NCI-H2029 treated with DMSO at 0.1 percent for 48 hours (cell line): ENCODE measurements around the gene KRTAP5-4.
"Not testable (repeated sequence)": the region's sequence is repeated elsewhere in the genome, so short reads cannot be mapped to it uniquely, and the experiment has no call there.

Source experiments
- DNase-seq: peaks from one replicate; lab custom pipeline; 2025; lab: John Stamatoyannopoulos, UW

Gene KRTAP5-4

DNA sequence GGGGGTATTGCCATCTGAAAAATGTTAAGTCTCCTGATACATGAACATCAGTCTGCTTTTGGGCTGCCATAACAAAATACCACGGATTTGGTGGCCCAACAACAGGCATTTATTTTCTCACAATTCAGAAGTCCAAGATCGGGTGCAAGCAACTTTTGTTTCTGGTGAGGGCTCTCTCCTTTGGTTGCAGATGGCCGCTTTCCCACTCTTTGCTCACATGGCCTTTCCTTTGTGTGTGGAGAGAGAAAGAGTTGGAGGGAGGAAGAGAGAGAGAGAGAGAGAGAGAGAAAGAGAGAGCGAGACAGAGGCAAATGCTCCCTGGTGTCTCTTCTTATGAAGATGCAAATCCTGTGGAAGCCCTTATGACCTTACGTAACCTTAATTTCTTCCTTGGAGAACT lies 21.3 kb downstream of the KRTAP5-4 start:
- DNase-seq: no peak

DNA sequence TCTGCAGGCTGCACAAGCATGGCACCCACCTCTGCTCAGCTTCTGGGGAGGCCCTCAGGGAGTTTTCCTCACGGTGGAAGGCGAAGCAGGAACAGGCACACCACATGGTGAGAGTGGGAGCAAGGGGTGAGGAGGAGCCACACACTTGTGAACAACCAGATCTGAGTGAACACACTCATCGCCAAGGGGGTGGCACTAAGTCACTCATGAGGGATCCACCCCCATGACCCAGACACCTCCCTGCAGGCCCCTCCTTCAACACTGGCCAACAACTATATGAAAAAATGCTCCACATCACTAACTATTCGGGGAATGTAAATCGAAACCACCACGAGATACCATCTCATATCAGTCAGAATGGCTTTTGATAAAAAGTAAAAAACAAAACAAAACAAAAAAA lies 23.1 kb downstream of the KRTAP5-4 start:
- no peak for DNase-seq

DNA sequence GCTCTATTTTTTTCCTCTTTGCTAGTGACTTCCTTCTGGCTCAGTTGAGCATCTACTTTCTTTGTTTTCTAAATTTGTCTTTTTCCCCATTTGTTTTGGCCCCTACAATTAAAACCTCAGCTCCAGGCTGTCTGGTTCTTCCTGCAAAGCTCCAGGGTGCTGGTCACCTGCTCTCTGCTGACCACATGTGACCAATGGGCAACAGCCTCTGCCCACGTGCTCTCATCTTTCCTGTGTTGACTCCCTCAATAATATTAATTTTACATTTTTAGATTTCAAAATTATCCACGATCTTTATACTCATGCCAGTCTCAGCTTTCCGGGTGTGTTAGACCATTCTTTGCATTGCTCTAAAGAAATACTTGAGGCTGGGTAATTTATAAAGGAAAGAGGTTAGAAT lies 23.5 kb downstream of the KRTAP5-4 start:
- not testable (repeated sequence) for DNase-seq

- no peak for DNase-seq
These were observed 24.0 kb downstream of the KRTAP5-4 start, which contains the start of gene KRTAP5-2 for GRCh38 chr11:1597994-1598380. Gene KRTAP5-2 (minus strand): TSS chr11:1598294. CDS start chr11:1598250, 44 bp downstream.

DNA sequence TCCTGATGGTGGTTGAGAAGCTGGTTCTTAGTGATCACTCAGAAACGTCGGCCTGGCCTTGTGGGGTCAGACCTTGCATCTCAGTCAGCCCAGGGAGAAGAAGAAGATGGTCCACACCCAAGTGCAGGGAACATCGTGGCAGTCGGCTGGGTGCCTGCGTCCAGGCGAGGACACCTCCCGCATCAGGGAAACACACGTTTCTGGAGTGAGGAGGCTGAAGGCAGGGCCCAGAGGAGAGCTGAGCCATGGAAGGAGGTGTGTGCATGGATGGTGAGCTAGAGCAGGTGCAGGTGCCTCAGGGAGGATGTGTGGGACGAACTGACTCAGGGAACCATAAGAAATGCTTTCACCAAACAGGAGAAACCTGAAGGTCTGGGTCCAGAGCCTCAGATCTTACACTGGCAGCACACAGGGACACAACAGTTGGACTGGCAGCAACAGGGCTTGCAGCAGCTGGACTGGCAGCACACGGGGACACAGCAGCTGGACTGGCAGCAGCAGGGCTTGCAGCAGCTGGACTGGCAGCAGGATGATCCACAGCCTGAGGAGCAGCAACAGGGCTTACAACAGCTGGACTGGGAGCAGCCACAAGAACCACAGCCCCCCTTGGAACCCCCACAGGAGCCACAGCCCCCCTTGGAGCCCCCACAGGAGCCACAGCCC lies 24.5 kb downstream of the KRTAP5-4 start:
- DNase-seq: no peak

- DNase-seq: not testable (repeated sequence)
These were observed 25.3 kb downstream of the KRTAP5-4 start for GRCh38 chr11:1596576-1597121.

DNA sequence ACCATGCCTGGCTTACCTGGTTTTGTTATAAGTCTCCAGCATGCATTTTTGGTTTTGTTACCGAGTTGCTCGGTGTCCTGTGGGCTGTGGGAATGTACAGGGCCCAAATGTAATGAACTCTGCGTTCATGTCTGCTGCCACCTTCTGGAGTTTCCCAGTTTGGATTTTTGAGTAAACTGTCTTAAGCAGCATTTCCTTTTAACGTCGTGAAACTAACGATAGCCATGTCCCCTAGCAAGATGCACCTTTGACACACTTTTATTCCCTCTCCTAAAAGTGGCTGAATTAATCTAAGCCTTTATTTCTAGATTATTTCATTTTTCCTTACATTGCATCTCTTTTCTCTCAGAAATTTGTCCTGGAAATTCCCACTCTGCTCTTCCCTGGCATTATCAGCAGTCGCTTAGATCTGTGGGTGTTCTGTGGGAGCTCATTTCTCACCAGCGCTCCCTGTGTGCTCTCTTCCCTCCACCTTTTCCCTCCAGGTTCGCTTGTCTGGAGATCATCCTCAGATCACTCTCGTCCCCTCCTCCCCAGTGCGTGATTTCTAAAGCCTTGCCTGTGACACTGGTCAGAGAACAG lies 25.9 kb downstream of the KRTAP5-4 start:
- DNase-seq: not testable (repeated sequence)

DNA sequence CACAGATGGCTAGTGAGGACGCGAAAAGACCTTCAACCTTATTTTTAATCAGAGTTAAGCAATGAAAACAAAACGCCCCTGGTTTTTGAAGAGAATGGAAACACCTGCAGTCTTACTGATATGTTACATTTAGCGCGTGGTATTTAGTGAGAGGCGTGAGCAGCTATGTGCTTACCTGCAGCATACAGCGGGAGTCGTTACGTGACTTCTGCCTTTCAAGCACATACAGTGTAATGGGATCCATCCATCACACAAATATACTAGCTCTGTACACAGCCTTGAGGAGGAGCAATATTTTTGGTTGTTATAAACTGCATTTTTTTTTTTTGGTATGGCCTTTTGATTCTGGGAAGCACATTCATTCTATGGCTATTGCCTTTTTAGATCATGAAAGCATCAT lies 29.3 kb downstream of the KRTAP5-4 start:
- no peak for DNase-seq

DNA sequence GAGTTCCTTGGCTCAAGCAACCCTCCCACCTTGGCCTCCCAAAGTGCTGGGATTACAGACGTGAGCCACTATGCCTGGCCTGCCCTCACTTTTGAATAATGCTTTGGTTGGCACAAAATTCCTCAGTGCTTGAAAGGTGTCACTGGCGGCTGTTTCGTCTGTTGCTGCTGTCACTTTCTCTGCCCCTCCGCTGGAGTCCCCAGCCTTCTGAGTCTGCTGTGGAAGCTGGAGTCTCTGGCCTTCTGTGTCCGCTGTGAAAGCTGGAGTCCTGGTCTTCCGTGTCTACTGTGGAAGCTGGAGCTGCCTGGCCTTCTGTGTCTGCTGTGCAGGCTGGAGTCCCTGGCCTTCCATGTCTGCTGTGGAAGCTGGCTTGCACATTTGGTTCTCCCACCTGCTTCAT lies 31.9 kb downstream of the KRTAP5-4 start:
- DNase-seq: no peak

GRCh38 chr11:1589191-1589963 lies 32.6 kb downstream of the KRTAP5-4 start:
- DNase-seq: not testable (repeated sequence)

- DNase-seq: no peak
These were observed 35.2 kb downstream of the KRTAP5-4 start for GRCh38 chr11:1586699-1587098.

GRCh38 chr11:1584661-1585370 lies 37.1 kb downstream of the KRTAP5-4 start, which contains the start of gene KRTAP5-1:
Gene KRTAP5-1 (minus strand): TSS chr11:1585283. CDS start chr11:1585249, 34 bp downstream.
- not testable (repeated sequence) for DNase-seq

- DNase-seq: not testable (repeated sequence)
These were observed 39.0 kb downstream of the KRTAP5-4 start for GRCh38 chr11:1582909-1583308.

GRCh38 chr11:1581976-1582375 lies 40.0 kb downstream of the KRTAP5-4 start:
- no peak for DNase-seq

- DNase-seq: no peak
These were observed 45.1 kb downstream of the KRTAP5-4 start for GRCh38 chr11:1576825-1577224.

GRCh38 chr11:1575756-1576155 lies 46.2 kb downstream of the KRTAP5-4 start:
- not testable (repeated sequence) for DNase-seq

DNA sequence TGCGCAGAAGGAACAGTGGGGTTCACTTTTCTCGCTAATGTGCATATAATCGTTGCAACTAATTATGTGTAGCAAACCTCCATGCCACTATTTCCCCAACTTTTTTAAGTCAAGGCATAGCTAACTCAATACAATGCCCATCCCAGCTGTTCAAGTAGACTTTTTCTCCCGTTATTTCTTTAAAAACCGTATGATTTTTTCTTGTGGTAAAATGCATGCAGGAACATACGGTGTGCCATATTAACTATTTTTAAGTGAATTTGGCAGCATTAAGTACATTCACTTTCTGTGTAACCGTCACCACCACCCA lies 47.0 kb downstream of the KRTAP5-4 start:
- no peak for DNase-seq

DNA sequence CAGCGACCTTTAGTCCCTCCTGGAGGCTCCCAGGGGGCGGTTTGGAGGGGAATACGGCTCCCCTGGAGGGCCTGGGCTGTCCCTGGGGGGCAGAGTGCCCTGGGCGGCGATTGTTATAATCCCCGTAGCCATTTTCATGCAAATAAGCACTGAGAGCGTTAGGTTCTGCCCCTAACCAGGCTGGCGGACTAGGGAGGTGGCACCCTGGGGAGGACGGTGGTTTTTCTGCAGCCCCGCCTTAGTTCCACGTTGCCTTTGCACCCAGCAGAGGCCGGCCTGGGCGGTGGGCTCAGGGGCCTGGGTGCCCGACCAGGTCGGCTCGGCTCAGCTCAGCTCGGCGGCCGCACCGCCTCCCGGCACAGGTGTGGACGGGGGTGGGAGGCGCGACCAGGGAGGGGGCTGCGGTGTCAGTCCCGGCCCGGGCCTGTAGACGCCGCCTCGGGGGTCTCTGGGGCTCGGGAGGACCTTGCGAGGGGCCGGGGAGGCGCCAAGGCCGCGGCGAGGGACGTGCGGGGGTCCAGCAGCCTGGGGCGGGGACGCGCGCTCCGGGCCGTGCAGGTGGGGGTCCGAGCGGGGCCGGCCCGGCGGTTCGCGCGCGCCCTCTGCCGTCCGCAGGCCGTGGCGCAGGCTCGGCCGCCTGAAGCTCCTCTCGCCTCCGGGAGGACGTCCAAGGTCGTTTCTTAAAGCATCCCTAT lies 47.6 kb downstream of the KRTAP5-4 start:
- peak; percentile 55 for DNase-seq

GRCh38 chr11:1573903-1574237 lies 48.1 kb downstream of the KRTAP5-4 start:
- DNase-seq: peak; percentile 60

DNA sequence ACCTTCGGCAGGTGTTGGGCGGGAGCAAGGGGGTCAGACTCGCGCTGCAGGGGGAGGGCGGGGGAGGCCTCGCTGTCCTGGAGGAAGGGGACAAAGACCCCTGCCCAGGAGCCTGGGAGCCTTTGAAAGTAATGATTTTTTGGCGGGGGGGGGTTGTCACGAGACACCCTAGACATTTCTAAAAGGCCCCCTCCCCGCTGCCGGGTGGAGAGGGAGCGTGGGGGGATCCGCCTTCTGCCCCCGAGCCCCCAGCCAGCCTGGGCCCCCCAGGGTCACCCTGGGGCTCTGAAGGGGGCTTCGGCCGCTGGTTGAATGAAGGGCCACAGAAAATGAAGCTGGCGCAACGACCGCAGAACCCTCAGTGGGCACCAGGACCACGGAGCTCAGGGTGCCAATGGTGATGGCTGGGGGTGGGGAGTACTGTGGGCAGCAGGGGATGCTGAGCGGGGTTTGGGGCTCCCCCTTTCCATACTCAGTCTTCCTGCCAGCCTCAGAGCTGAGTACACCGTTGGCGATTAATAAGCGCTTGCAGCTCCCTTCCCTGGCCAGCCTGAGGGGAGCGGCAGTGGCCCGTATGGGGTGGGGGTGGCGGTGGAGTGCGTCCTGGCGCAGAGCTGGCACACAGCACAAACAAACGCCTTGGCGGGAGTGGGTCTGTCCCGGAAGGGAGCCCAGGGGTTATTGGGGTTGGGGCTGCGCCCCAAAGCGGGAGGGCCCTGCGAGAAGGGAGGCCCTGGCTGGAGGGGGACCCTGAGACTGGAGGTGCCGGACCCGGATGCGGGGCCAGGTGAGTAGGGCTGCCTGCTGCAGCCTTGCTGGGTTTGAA lies 48.6 kb downstream of the KRTAP5-4 start:
- DNase-seq: no peak
